ENCODE results near the gene ALDOC.

ALDOC gene

DNA sequence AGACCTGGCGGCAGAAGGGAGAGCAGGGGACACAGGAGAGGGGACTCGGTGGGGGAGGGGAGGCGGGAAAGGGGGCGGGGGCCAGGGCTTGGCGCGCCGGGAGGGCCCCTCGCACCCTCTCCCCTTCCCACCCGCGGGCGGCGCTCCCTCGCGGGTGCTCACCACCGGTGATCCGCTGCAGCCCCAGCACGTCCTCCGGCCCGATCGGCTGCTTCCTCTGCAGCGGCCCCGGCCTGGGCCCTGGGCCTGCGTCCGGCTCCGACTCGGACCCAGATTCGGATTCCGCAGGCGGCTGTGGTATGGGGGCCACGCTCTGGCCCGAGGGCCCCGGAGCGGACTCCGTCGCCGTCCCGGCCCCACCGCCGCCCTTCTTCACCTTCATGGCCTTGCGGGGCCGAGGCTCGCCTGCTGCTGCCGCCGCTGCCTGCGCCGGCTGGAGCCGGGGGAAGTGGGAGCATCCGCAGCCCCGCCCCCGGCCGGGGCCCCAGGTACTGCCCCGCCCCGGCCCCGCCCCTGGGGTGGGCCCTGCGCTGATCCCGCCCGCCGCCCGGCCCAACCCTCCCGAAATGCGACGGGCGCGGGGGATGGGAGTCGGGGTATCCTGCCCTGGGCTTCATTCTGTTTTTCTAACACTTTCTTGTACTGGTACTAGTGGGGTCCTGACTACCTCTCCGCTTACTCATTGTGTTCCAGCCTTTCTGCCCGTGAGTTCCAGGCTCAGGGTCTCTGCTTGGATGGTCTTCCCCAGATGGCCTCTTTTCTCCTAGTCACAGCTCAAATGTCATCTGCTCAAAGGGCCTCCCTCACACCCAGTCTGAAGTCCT lies 24.3 kb downstream of the ALDOC start, which contains the start of gene UNC119:
Gene UNC119, minus strand, starts transcription at position 449 of the 824 bp plus-strand sequence. Its CDS starts 67 bp downstream, at position 382.
- peak; percentile 70 for DNase-seq (ENCODE audit: low spot score)

GRCh38 chr17:28551421-28552175 lies 25.1 kb downstream of the ALDOC start:
- DNase-seq (ENCODE audit: low spot score): no peak

- DNase-seq (ENCODE audit: low spot score): no peak
Observed at GRCh38 chr17:28550858-28551257, 25.8 kb downstream of the ALDOC start.

- no peak for DNase-seq (ENCODE audit: low spot score)
Observed at GRCh38 chr17:28549236-28550132, 27.2 kb downstream of the ALDOC start.

DNA sequence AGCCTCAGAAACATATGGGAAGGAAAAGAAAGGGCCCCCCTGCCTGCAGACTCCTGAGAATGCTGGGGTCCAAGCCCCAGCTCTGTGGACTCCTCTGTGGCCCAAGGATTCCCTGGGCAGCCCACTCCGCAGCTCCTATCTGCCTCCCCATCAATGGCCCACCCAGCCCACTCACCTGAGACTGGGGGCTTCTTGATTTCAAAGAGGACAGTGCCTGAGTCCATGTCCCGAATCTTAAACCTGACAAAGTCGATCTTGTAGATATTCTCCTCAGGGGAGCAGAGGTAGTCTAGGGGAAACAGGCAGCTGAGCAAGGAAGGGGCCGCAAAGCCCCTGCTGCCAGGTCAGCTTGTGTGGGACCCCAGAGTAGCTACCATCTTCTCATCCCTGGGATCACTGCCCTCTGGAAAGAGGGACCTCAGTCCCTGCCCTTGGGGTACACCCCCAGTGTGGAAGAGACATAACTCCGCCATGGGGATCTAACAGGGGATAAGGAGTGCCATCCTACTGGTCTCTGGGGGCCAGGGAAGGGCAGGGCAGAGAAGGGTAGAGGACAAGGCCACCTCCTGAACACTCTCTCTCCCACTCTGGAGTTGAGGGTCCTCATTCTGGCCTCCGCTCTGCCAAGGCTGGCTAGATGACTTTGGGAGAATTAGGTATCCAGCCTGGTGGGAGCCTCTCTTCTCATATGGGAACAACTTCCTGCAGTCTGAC lies 28.1 kb downstream of the ALDOC start:
- no peak for DNase-seq (ENCODE audit: low spot score)

GRCh38 chr17:28547623-28548416 lies 28.9 kb downstream of the ALDOC start:
- DNase-seq (ENCODE audit: low spot score): peak; percentile 63

DNA sequence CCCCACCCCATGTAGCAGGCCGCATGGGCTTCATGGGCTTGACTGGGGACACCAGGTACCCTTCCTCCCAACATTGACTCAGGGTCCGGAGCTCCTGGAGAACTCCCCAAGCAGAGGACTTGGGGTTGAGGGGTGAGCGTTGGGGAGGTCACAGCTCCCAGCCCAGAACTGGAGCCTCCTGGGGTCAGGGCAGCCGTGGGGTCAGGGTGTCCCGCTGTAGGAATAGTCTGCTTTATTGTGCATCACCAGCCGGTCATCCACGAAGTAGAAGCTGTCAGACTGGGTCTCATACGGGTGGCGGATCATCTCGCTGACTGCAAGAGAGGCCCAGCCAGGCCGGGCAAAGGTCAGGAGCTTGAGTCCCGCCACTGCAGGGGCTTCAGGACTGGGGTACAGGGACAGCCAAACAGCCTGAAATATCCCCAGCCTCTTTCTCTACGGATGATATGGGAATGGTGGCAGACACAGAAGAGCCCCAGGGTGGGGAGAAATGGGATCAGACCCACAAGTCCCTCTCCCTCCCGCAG lies 29.5 kb downstream of the ALDOC start:
- DNase-seq (ENCODE audit: low spot score): no peak

DNA sequence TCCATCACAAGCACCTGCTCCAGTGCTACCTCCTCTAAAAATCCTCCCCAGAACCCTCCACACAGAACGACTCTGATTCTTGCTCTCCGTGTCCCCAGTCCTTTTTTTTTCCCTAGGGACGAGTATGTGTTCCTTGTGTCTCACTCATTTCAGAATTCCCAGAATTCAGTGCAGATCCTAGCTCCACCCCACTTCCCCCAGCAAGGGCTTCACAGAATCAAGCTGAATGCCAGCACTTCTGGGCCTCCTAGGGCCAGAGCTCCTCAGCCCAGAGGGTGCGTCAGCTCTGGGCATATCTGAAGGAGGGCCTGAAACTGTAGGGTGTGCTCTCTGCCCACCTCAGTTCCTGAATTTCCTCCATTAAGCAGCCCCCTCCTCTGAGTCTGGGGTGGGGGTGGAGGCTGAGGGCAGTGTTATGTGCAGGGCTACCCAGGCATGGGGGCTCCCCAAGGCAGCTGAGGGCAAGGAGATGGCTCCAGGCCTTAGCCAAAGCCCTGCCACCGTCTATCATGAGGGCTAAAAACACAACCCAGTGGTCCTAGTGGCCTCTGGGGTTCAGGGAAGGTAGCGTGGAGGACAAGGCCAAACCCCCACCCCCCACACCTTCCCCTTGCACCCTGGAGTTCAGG lies 30.8 kb downstream of the ALDOC start:
- no peak for DNase-seq (ENCODE audit: low spot score)

DNA sequence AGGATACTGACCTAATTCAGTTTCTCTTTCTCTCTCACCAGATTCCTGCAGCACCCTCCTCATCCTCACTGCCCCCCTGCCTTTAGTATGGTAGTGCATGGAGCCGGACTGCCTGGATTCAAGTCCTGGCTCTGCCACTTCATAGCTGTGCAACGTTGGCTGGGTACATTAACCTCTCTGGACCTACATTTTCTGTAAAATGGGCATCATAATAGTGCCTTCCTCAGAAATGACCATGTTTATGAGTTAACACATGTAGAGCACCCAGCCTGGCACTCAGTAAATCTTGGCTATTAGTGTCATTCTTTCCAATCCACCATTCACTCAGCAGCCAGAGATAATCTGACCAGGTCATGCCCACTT lies 31.6 kb downstream of the ALDOC start:
- DNase-seq (ENCODE audit: low spot score): no peak

DNA sequence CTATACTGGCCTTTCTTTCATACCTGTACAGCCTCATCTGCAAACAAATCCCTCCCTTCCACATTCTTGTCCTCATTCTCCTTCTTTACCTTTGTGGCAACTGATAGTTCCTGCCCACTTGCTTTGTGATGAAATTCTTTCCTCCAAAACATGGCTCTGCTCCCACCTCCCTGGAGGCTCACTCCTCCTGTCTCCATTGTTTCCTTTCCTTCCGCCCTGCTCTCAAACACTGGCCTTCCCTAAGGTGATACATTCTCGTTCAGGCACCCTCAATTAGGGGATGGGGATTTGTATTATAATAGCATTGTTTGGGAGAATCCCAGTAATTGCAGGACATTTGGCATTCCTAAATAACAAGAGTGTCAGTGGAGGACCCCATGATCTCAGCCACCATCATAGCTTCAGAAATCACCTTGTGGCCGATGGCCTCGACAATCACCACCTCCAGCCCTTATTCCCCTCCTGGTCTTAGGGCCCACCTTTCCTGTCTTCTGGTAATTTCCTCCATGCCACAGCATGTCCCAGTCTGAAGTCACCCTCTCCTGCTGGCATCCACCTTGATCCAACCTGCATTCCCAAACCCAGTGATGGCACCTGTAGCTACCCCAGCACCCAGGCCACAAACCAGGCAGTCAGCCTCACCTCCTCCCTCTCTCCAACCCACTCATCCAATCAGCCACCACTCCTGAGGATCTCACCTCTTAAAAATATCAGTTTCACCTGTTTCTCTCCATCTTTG lies 32.1 kb downstream of the ALDOC start:
- no peak for DNase-seq (ENCODE audit: low spot score)

GRCh38 chr17:28541439-28541838 lies 35.3 kb downstream of the ALDOC start:
- DNase-seq (ENCODE audit: low spot score): no peak

DNA sequence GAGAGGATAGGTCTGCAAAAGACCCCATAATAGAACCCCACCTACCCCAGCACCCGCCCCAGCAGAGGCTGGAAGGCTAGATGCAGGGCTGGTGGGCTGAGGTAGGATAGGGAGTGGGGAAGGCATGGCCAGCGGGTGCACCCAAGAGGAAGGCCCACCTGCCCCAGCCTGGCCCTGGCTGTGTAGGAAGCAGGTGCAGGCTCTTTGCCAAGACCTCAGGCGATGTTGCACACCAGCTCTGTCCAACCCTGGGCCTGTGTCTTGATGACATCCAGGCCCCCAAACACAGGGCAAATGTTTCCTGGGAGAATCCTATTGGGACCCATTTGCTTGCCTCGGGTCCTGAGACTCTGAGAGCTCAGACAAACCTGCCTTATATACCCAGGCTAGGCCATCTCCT lies 36.5 kb downstream of the ALDOC start:
- no peak for DNase-seq (ENCODE audit: low spot score)

DNA sequence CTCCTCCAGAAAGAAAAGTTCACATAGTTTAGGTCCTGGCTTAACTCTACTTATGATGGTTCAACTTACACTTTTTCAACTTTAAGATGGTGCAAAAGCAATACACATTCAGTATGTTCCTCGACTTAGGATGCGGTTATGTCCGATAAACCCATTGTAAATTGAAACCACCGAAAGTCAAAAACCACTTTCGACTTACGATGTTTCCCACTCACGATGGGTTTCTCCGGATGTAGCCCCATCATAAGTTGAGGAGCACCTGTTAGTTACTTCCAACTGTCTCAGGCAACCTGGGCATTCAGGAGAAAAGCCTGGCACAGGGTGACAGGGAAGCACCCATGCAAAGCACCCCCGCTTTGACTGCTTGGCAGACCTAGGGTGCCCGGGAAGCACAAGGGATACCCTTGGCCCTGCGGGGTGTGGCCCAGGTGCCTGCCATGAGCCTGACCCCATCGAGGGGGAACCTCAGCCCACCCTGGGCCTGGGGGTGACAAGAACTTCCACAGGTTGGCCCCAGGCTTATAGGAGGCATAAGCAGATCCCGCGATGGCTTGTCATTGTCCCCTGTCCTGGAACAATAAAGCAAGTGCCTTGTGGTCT lies 38.3 kb downstream of the ALDOC start:
- no peak for DNase-seq (ENCODE audit: low spot score)

DNA sequence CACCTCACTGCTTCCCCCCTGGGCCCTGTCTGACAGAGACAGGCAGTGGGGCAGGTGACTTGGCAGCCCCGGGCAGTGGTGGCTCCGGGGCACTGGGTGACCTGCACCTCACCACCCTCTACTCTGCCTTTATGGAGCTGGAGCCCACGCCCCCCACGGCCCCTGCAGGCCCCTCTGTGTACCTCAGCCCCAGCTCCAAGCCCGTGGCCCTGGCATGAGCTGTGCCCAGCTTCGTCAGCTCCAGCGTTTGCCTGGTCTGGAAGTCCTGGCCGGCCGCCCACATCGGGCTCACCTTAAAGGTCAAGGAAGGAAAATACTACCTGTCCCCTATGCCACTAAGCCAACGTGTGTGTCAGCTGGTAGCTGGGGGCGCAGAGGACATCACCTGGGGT lies 39.5 kb downstream of the ALDOC start:
- no peak for DNase-seq (ENCODE audit: low spot score)

- no peak for DNase-seq (ENCODE audit: low spot score)
Observed at GRCh38 chr17:28536532-28537218, 40.0 kb downstream of the ALDOC start.

DNA sequence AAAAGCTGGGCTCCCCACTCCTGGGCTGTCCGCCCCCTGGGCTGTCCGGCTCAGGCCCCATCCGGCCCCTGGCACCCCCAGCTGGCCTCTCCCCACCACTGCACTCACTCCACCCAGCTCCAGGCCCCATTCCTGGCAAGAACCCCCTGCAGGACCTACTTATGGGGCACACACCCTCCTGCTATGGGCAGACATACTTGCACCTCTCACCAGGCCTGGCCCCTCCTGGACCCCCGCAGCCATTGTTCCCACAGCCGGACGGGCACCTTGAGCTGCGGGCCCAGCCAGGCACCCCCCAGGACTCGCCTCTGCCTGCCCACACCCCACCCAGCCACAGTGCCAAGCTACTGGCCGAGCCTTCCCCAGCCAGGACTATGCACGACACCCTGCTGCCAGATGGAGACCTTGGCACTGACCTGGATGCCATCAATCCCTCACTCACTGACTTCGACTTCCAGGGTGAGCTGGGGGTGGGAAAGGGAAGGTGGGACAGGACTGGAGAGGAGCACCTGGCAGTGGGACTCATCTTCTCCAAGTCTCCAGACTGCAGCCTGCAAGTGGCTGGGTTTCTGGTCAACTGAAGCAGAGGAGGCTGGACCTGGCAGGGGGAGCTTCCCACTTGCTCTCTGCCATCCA lies 41.8 kb downstream of the ALDOC start:
- no peak for DNase-seq (ENCODE audit: low spot score)

GRCh38 chr17:28533091-28533807 lies 43.4 kb downstream of the ALDOC start:
- peak; percentile 43 for DNase-seq (ENCODE audit: low spot score)

All from SW480 (cell line).